Esophagus squamous epithelium (tissue), 5 donors: ENCODE data around the gene CRTC3. TPM values are rescaled to one million over a fixed set of nuclear protein-coding genes. Genes with fewer than 3 reads are reported as not detected.

Experiments used
- DNase-seq: peaks from one replicate; lab custom pipeline; 2025; lab: John Stamatoyannopoulos, UW
- H3K27ac ChIP-seq, 4 donors: fragments of 200-600 bp; sonication (generic); one replicate each; pipeline ENCODE4 v1.5.1; 2016 to 2019; ENCODE audit warnings: mild to moderate bottlenecking in 1 of 4
- H3K27me3 ChIP-seq, 4 donors: fragments of 200-600 bp; sonication (generic); 1 replicate in 3 of 4; 2 replicates in 1 of 4; pipeline versions ENCODE4 v1.5.1 to v1.6.0; 2017 to 2021; ENCODE audit warnings: antibody characterized with exemption in 1 of 4
- H3K36me3 ChIP-seq, 3 donors: fragments of 200-600 bp; sonication (generic); one replicate each; pipeline ENCODE4 v1.5.1; 2016 to 2019
- H3K4me1 ChIP-seq, 3 donors: fragments of 200-600 bp; sonication (generic); one replicate each; pipeline ENCODE4 v1.5.1; 2017 to 2019
- H3K4me3 ChIP-seq, 4 donors: fragments of 200-600 bp; sonication (generic); 1 replicate in 3 of 4; 2 replicates in 1 of 4; pipeline ENCODE4 v1.5.1; 2016 to 2019; ENCODE audit warnings: mild to moderate bottlenecking in 2 of 4, moderate library complexity in 1 of 4
- H3K9me3 ChIP-seq, 3 donors: fragments of 200-600 bp; sonication (generic); one replicate each; pipeline ENCODE4 v1.5.1; 2016 to 2019
- CTCF ChIP-seq, 6 experiments: fragments of 450-650 bp in 4 of 6; fragments of 200-600 bp in 2 of 6; sonication (generic) in 2 of 6; IDR thresholded peaks; one replicate each; pipeline ENCODE4 v1.5.1; 2016 to 2019; ENCODE audit warnings: antibody characterized with exemption in 6 of 6, mild to moderate bottlenecking in 4 of 6, moderate library complexity in 4 of 6
- POLR2A ChIP-seq, 4 donors: fragments of 450-650 bp; IDR thresholded peaks; one replicate each; pipeline ENCODE4 v1.6.1; 2017; ENCODE audit warnings: antibody characterized with exemption in 4 of 4, mild to moderate bottlenecking in 4 of 4, moderate library complexity in 3 of 4
- WGBS, 2 donors: methylation state at CpG; one replicate each; pipeline ENCODE4 v1.1.5; 2018; 5-methylcytosine and 5-hydroxymethylcytosine counted together
- intact Hi-C: fragments of 100-400 bp; cut with DNase I; formaldehyde crosslinking; loops from one replicate; pipeline ENCODE4 v1.15.0; 2022
- total RNA-seq, 4 donors: library from RNA; depleted of rRNA; stranded (reverse); fragments of >200 nt; gene quantifications; one replicate each; pipeline ENCODE4 v1.1.0, GENCODE V29; 2016
- donor health status: DM: yes; HTN: yes; CAD: no.

CRTC3 gene
- total RNA-seq, 4 donors from 2014 or later, result 10.0 to 33.0 (median 13.3) TPM

DNA sequence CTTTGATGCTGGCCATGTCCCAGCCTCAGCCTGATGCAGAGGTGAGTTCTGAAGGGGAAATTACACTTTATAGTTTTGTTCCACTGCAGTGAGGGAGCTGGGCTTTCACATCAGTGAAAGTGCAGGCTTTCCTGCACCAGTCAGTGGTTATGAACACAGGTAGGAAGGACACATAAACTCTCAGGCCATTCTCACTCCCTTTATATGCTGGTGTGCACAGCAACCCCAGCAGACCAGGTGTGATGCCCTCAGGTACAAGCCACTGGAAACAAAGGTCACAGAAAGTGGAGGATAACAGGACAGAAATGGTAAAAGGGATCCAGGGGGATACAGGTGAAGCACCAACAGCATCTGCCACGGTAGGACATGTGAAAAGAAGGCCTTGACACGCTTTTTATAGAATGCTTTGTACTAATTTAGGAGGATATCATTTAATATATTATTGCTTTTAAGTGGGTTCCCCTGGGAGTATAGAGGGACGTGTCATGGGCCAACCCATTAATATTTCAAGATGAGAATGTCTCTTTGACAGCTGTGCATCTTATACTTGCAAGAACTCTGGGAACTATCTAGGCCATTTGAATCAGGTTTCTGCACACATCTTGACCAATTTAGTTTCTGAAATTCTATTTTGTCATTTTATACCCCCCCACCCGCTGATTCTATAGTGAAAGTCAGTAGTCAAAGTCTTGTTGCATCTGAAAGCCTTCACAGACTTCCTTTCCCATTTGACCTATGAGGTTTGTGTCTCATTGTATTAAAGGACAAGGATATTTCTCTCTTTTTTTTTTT is 162.5 kb downstream of the CRTC3 start:
- H3K36me3 ChIP-seq, result no peaks in the 10 kb centered on the region
- H3K27ac ChIP-seq, result no peak overlapping the region
- intact Hi-C loops, result loop anchor here (5.0 kb wide), 1 partner anchor 45 kb away; no protein-coding TSS in a partner anchor
- H3K9me3 ChIP-seq, result peaks cover 0 to 6% (median 0%) of the 10 kb centered on the region in 3 donors
- no peaks in the 10 kb centered on the region for H3K27me3 ChIP-seq
- WGBS, 2 donors, result 87 to 96% methylated on average over 4 of the region's 4 CpGs
- no peak for DNase-seq
- no peak for TF ChIP-seq CTCF (IDR thresholded peaks at IDR 0.05)
- no peak for TF ChIP-seq POLR2A (IDR thresholded peaks at IDR 0.05)
- H3K4me3 ChIP-seq, result no peak overlapping the region
- no peaks in the 10 kb centered on the region for H3K4me1 ChIP-seq

Other genes starting within 250 kb of the CRTC3 start
- gene ZNF774, start 177.6 kb upstream of the CRTC3 start, total RNA-seq, result 1 to 10 TPM in 3 of 4 donors, under 1 TPM in 1; 0.79 to 9.3 (median 1.8) TPM
- gene IQGAP1, start 141.7 kb upstream of the CRTC3 start, total RNA-seq, result 100 to 1,000 TPM; 181 to 285 (median 193) TPM
- 1 to 10 TPM; 1.3 to 3.4 (median 2.0) TPM for gene BLM, start 187.4 kb downstream of the CRTC3 start, total RNA-seq